H9 (cell line): Measurements from ENCODE around the gene CTU2. TPM values are rescaled to one million over a fixed set of nuclear protein-coding genes. Genes with fewer than 3 reads are reported as not detected.

Experiments used
- DNase-seq: peaks from one replicate; pipeline ENCODE4 v3.0.0-alpha.2; 2017
- H2AFZ ChIP-seq: one replicate; pipeline ENCODE4 v1.6.1; 2013; ENCODE audit warnings: mild to moderate bottlenecking, low read length, control low read depth, moderate library complexity
- H2AK5ac ChIP-seq: 2 replicates; pipeline ENCODE4 v1.6.1; 2013; ENCODE audit warnings: low read length, control low read depth, mixed read lengths; ENCODE audit not compliant: insufficient read length
- H2BK120ac ChIP-seq: one replicate; pipeline ENCODE4 v1.6.1; 2013; ENCODE audit warnings: low read depth, mild to moderate bottlenecking, low read length, control low read depth, inconsistent platforms; ENCODE audit not compliant: poor library complexity, severe bottlenecking
- H2BK12ac ChIP-seq: 2 replicates; pipeline ENCODE4 v1.6.1; 2013; ENCODE audit warnings: low read length, control low read depth, mixed read lengths, low read depth; ENCODE audit not compliant: insufficient read length
- H2BK15ac ChIP-seq: 2 replicates; pipeline ENCODE4 v1.6.1; 2013; ENCODE audit warnings: low read depth, low read length, control low read depth
- H2BK20ac ChIP-seq: one replicate; pipeline ENCODE4 v1.6.1; 2013; ENCODE audit warnings: low read depth, mild to moderate bottlenecking, low read length, control low read depth, inconsistent platforms; ENCODE audit not compliant: poor library complexity, severe bottlenecking
- H2BK5ac ChIP-seq: 2 replicates; pipeline ENCODE4 v1.6.1; 2013; ENCODE audit warnings: low read length, control low read depth, mixed read lengths; ENCODE audit not compliant: insufficient read length
- H3K14ac ChIP-seq: 2 replicates; pipeline ENCODE4 v1.6.1; 2013; ENCODE audit warnings: low read length, control low read depth; ENCODE audit not compliant: insufficient read depth
- H3K18ac ChIP-seq: 2 replicates; pipeline ENCODE4 v1.6.1; 2013; ENCODE audit warnings: low read depth, mild to moderate bottlenecking, mixed read lengths, low read length, control low read depth; ENCODE audit not compliant: insufficient read length
- H3K23ac ChIP-seq: 2 replicates; pipeline ENCODE4 v1.6.1; 2013; ENCODE audit warnings: low read length, control low read depth, mixed read lengths, low read depth; ENCODE audit not compliant: insufficient read length
- H3K23me2 ChIP-seq: 2 replicates; pipeline ENCODE4 v1.6.1; 2013; ENCODE audit warnings: low read depth, mild to moderate bottlenecking, mixed read lengths, low read length, control low read depth; ENCODE audit not compliant: insufficient read length, poor library complexity, severe bottlenecking
- H3K27ac ChIP-seq: 2 replicates; pipeline ENCODE4 v1.5.1; 2013; ENCODE audit warnings: low read length, control low read depth, mixed read lengths, low read depth; ENCODE audit not compliant: insufficient read length
- H3K27me3 ChIP-seq: 2 replicates; pipeline ENCODE4 v1.6.1; 2013; ENCODE audit warnings: low read length, control low read depth, inconsistent platforms; ENCODE audit not compliant: insufficient read depth
- H3K4ac ChIP-seq: 2 replicates; pipeline ENCODE4 v1.6.1; 2013; ENCODE audit warnings: low read depth, mild to moderate bottlenecking, control low read depth, inconsistent platforms, low read length, moderate library complexity
- H3K4me1 ChIP-seq: 2 replicates; pipeline ENCODE4 v1.6.1; 2013; ENCODE audit warnings: low read length, control low read depth, inconsistent platforms; ENCODE audit not compliant: insufficient read depth
- H3K4me2 ChIP-seq: 2 replicates; pipeline ENCODE4 v1.6.1; 2013; ENCODE audit warnings: low read length, control low read depth, mixed read lengths; ENCODE audit not compliant: insufficient read length, insufficient read depth
- H3K56ac ChIP-seq: 2 replicates; pipeline ENCODE4 v1.6.1; 2013; ENCODE audit warnings: low read depth, mild to moderate bottlenecking, mixed read lengths, low read length, control low read depth; ENCODE audit not compliant: insufficient read length
- H3K79me1 ChIP-seq: 2 replicates; pipeline ENCODE4 v1.6.1; 2013; ENCODE audit warnings: low read depth, mild to moderate bottlenecking, moderate library complexity, low read length, control low read depth, inconsistent platforms; ENCODE audit not compliant: insufficient read depth, poor library complexity, severe bottlenecking
- H3K79me2 ChIP-seq: 2 replicates; pipeline ENCODE4 v1.6.1; 2013; ENCODE audit warnings: low read length, control low read depth, inconsistent platforms; ENCODE audit not compliant: insufficient read depth
- H3K9ac ChIP-seq: 2 replicates; pipeline ENCODE4 v1.6.1; 2013; ENCODE audit warnings: low read length, control low read depth, mixed read lengths; ENCODE audit not compliant: insufficient read length; ENCODE audit errors: extremely low read depth
- H3K9me3 ChIP-seq: one replicate; pipeline ENCODE4 v1.6.1; 2013; ENCODE audit warnings: low read depth, low read length, inconsistent platforms; ENCODE audit not compliant: control insufficient read depth
- H3T11ph ChIP-seq: one replicate; pipeline ENCODE4 v1.6.1; 2013; ENCODE audit warnings: mild to moderate bottlenecking, low read length, control low read depth, inconsistent platforms
- H4K20me1 ChIP-seq: one replicate; pipeline ENCODE4 v1.6.1; 2013; ENCODE audit not compliant: control insufficient read depth, insufficient read length, insufficient read depth
- H4K5ac ChIP-seq: 2 replicates; pipeline ENCODE4 v1.6.1; 2013; ENCODE audit warnings: low read depth, mild to moderate bottlenecking, mixed read lengths, low read length, control low read depth; ENCODE audit not compliant: insufficient read length
- H4K8ac ChIP-seq: replicated peaks from 2 replicates; pipeline ENCODE4 v1.6.1; 2013; ENCODE audit warnings: low read length, control low read depth, mixed read lengths, low read depth; ENCODE audit not compliant: insufficient read length
- H4K91ac ChIP-seq: 2 replicates; pipeline ENCODE4 v1.6.1; 2013; ENCODE audit warnings: low read depth, mild to moderate bottlenecking, moderate library complexity, mixed read lengths, low read length, control low read depth; ENCODE audit not compliant: insufficient read length
- H3K27ac Mint-ChIP-seq, 3 experiments: 2 replicates in 2 of 3; 3 replicates in 1 of 3; pipeline ENCODE4 v1.8.0; 2020 to 2021; ENCODE audit warnings: mixed read lengths in 3 of 3, mild to moderate bottlenecking in 1 of 3, moderate library complexity in 1 of 3
- H3K27me3 Mint-ChIP-seq: 2 replicates; pipeline ENCODE4 v1.8.0; 2021; ENCODE audit warnings: low read depth, mild to moderate bottlenecking, moderate library complexity, mixed read lengths
- H3K36me3 Mint-ChIP-seq, 3 experiments: 2 replicates in 2 of 3; 3 replicates in 1 of 3; pipeline ENCODE4 v1.8.0; 2020 to 2021; ENCODE audit warnings: low read depth in 3 of 3, mixed read lengths in 3 of 3; ENCODE audit not compliant: insufficient read depth in 1 of 3
- H3K4me1 Mint-ChIP-seq, 2 experiments: 2 replicates each; pipeline ENCODE4 v1.8.0; 2020; ENCODE audit warnings: mixed read lengths in 2 of 2
- H3K4me3 Mint-ChIP-seq, 2 experiments: 2 replicates in 1 of 2; 3 replicates in 1 of 2; pipeline ENCODE4 v1.8.0; 2020 to 2021; ENCODE audit warnings: mild to moderate bottlenecking in 2 of 2, mixed read lengths in 2 of 2, moderate library complexity in 1 of 2
- H3K9me3 Mint-ChIP-seq, 2 experiments: 2 replicates in 1 of 2; 3 replicates in 1 of 2; pipeline ENCODE4 v1.8.0; 2020; ENCODE audit warnings: mild to moderate bottlenecking in 2 of 2, mixed read lengths in 2 of 2, moderate library complexity in 1 of 2
- CTCF ChIP-seq: fragments of 200-600 bp; sonication (generic); conservative IDR thresholded peaks from 3 replicates; pipeline ENCODE4 v1.8.0; 2021; ENCODE audit warnings: antibody characterized with exemption, mild to moderate bottlenecking
- WGBS: extraction: QIAGEN DNeasy Blood & Tissue Kit; methylation state at CpG from one replicate; pipeline ENCODE4 v1.1.7; 2013; ENCODE audit warnings: missing lambda C conversion rate, low lambda C conversion rate, mixed read lengths; ENCODE audit not compliant: insufficient read length; ENCODE audit errors: extremely low coverage; 5-methylcytosine and 5-hydroxymethylcytosine counted together
- total RNA-seq: library from RNA; stranded (reverse); gene quantifications from 2 replicates; pipeline ENCODE4 v1.2.1, GENCODE V29; 2021

Gene CTU2
- total RNA-seq, 1 experiment from 2014 or later = 32.8 TPM

- H3K23me2 ChIP-seq = no peaks in the 10 kb centered on the region
- H2BK12ac ChIP-seq = no peak overlapping the region
Measured at GRCh38 chr16:88734361-88734728, 28.0 kb downstream of the CTU2 start.

More at GRCh38 chr16:88734361-88734728, 28.0 kb downstream of the CTU2 start:
- Mint-ChIP-seq H3K27ac (no peak overlapping the region), H3K4me1 (0 out of 4 replicates have a peak, but pooled peaks cover 0 to 3% of the 10 kb centered on the region in 2 experiments), H3K4me3 (no peak overlapping the region), H3K27me3 (no peaks in the 10 kb centered on the region; the same call in 1 of the 2 replicates), H3K36me3 (peaks cover 3 to 14% (median 8%) of the 10 kb centered on the region in 3 experiments; a peak in 6 of 7 replicates), H3K9me3 (no peaks in the 10 kb centered on the region)
- H3K9me3 ChIP-seq = no peaks in the 10 kb centered on the region
- H3K79me1 ChIP-seq = no peaks in the 10 kb centered on the region
- no peak overlapping the region for H4K91ac ChIP-seq
- TF ChIP-seq CTCF = no peak
- H3T11ph ChIP-seq = no peak overlapping the region
- no peak overlapping the region for H2BK120ac ChIP-seq
- H4K20me1 ChIP-seq = no peaks in the 10 kb centered on the region
- H4K8ac ChIP-seq = no peak overlapping the region
- no peak overlapping the region for H3K4ac ChIP-seq
- no peak overlapping the region for H2AK5ac ChIP-seq
- H3K23ac ChIP-seq = no peak overlapping the region
- H4K5ac ChIP-seq = no peak overlapping the region
- no CpG with 5 or more reads among the region's 23 CpGs for WGBS
- no peaks in the 10 kb centered on the region for H3K4me1 ChIP-seq
- no peak for DNase-seq
- no peak overlapping the region for H3K14ac ChIP-seq
- no peak overlapping the region for H3K9ac ChIP-seq
- H3K79me2 ChIP-seq = no peaks in the 10 kb centered on the region
- H3K4me2 ChIP-seq = no peak overlapping the region
- no peak overlapping the region for H2BK20ac ChIP-seq
- no peaks in the 10 kb centered on the region for H3K27me3 ChIP-seq
- H3K27ac ChIP-seq = no peak overlapping the region
- no peak overlapping the region for H2AFZ ChIP-seq
- H3K56ac ChIP-seq = no peak overlapping the region
- no peak overlapping the region for H2BK15ac ChIP-seq
- no peak overlapping the region for H2BK5ac ChIP-seq
- H3K18ac ChIP-seq = no peak overlapping the region
